HG03521 (cell line): Measurements from ENCODE around the gene LHFPL5.

Source experiments
- ATAC-seq: cut with Tn5 transposase; IDR thresholded peaks from one replicate; pipeline ENCODE4 v1.9.1; 2021; ENCODE audit warnings: mild to moderate bottlenecking, moderate library complexity; ENCODE audit not compliant: unreplicated experiment

LHFPL5 gene

DNA sequence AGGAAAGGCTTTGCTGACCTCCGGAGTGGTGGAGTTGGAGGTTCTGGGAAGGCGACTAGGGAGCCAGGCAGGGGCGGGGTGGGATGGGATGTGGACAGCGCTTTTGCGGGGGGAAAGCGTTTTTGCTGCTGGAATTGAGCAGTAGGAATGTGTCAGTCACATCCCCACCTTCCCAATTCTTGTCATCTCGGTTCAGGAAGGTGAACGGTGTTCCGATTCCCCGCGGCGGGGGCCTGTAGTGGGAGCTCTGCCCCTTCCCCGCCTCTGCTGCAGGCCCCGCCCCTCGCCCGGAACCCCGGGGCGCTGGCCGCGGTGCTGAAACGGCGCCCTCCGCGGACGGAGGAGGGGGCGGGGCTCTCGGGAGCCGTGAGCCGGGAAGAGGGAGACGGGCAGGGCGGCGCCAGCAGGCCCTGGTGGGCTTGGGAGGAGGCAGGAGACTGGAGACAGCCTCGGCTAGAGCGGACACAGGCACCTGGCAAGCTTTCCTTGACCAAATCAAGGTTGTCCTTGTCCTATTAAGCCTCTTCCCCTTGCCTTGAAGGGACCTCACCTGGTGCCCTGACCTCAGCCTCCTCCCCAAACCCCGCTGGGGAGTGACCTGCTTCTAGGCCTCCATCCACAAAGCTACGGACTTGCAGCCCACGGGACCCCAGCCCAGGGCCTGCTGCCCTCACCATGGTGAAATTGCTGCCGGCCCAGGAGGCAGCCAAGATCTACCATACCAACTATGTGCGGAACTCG is at the start of gene LHFPL5:
LHFPL5 (plus strand) TSS at position 357 of the 741 bp plus-strand sequence; CDS start at position 676, 319 bp downstream.
- no peak for ATAC-seq

DNA sequence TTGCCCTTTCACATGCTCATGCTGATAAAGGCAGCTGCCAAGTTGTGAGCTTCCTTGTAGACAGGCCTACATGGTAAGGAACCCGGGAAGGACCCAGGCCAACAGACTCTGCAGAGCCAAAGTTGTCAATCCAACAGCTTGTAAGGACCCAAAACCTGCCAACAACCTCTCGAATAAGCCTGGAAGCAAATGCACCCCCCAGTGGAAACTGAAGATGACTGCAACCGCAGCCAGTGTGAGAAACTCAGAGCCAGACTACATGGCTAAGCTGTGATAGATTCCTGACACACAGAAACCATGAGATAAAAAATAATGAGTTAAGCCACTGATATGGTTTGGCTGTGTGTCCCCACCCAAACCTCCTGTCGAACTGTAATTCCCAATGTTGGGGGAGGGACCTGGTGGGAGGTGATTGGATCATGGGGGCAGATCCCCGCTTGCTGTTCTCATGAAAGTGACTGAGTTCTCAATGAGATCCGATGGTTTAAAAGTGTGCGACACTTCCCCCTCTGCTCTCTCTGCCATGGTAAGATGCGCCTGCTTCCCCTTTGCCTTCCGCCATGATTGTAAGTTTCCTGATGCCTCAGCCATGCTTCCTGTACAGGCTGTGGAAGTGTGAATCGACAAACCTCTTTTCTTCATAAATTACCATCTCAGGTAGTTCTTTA is 47.6 kb upstream of the LHFPL5 start:
- no peak for ATAC-seq

DNA sequence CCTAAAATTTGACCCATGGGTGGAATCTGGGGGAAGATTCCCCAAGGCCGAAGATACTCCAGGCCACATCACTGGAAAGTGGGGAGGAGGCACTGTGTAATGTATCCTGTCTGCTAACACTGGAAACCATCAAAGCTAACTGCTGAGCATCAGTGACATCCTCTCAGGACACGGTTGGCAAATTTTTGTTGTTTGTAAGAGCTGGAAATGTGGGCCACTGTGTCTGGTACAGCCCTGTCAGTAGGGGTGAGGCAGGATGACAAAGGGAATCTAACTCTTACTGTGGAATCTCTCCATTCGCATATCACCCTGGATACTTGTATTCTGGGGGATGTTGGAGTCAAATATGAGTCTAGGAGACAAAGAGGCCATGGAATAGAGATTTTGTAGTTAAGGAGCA is 45.7 kb upstream of the LHFPL5 start:
- no peak for ATAC-seq

DNA sequence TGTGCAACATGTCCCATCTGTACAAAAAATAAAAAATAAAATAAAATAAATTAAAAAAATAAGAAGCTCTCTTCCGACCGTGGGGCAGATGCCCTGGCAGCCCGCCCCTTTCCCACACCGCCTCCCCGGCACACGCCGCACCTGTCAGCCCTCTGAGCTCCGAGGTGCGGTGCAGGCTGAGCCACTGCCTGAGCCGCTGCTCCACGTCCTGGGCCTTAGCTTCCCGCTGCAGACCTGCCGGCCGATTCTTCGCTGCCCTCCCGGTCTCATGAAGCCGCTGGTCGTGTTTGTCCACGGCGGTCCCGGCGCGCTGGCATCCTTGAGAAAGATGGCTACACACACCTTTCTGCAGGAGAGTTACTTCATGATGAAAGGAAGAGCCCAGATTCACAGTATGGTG is 39.4 kb upstream of the LHFPL5 start:
- ATAC-seq = no peak

DNA sequence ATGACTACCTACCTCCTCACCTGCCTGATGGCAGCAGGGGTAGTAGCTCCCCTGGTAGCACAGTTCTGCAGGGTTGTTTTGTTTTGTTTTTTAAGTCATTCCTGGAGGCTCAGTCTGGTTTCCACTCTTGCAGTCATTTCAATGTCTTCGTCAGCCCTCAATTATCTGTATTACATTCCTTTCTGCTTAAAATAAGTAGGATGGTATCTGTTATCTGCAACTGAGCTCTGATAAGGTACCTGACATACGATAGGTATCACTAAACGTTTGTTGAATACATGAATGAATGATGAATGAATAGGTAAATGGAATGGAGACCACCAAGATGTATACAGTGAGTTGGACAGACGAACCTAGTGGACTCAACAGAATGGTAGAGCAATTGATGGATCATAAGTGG is 35.9 kb upstream of the LHFPL5 start:
- ATAC-seq = no peak

DNA sequence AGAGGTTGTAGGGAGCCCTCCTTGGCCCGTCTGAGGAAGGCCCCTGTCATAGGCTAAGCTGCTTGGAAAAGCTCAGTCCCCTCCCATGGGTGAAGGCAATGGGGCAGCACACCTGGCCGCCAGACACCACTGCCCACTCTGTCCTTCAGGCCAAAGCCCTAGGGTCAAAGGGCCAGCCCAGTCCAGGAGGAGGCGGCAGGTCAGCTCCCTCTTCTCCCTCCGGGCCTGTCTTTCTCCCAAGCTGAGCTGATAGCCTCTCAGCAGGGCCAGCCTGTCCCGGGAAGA is 33.9 kb upstream of the LHFPL5 start:
- ATAC-seq = no peak

DNA sequence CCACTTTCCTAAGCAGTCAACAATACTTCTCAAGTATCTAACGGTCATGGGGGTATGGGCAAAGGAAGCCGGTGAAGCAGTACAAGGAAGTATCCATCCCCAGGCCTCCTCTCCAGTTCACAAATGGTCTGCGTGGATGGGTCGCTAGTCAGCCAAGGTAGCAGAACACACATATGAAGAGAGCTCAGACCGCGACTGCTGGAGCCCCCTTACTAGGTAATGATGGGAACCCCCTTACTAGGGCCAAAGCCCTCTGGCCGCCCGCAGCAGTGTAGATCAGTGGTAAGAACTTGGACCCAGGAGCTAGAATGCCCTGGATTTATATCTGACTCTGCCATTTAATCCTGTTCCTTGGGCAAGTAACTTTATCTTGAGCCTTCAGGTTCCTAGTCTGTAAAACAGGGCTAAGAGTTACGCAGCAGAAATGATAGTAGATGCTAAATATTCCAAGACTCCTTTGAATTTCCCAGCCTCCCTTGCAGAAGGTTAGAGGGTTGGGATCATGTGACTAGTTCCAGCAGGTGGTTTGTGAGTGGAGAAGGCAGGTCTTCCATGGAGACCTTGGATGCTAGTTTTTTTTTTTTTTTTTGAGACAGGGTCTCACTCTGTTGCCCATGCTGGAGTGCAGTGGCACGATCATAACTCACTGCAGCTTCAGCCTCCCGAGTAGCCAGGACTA is 30.9 kb upstream of the LHFPL5 start:
- ATAC-seq = no peak

DNA sequence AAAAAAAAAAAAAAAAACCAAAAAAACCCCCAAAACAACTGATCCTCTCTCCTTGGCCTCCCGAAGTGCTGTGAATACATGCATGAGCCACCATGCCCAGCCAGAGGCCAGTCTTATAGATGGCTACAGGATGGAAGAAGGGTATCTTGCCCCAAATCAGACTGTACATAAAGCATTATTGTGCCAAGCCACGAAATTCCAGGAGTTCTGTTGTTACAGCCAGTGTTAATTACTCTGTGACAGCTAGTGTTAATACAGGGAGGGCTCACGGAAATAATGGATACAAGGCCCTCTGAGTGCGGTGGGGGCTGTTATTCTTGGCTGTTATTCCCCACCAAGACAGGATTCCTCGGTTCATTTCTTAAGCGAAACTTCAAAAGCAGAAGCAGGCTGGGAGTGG is 30.1 kb upstream of the LHFPL5 start:
- ATAC-seq = no peak

DNA sequence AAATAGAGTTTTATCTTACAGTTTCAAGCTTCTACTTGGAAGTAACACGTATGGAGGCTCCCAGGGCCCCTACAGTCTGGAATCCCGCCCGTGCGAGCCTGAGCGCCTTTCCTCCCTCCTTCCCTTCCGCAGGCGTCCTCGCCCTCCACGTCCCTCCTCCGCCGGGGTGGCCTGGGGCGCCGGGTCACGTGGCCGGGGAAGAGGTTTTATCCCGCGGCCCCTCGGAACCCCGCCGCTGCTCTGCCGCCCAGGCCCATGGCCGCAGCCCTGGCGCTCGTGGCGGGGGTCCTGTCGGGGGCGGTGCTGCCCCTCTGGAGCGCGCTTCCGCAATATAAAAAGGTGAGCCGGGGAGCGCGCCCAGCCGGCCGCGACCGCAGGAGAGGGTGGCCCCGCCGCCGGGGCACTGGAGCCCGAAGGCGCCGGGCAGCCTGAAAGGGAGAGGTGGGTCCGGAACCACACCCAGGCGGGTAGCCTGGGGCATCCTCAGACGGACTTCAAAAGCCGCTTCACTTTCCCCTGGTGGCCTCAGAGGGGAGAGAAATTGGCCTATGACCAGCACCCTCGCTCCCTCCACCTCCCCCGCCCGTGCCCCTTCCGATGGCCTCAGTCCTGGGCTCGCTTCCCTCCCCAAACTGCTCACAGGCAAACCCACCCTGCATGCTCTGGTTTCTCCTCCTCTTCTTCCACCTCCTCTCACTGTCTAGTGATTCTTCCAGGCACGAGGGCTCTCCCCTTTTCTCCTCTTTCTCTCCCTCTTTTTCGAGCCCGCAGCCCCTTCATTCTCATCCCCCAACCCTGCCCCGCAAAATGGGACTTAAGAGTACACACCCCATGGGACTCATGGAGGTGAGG is 28.6 kb upstream of the LHFPL5 start, which contains the start of gene CLPSL2:
CLPSL2 (plus strand) TSS at position 235 of the 852 bp plus-strand sequence; CDS start at position 256, 21 bp downstream.
- ATAC-seq = no peak

DNA sequence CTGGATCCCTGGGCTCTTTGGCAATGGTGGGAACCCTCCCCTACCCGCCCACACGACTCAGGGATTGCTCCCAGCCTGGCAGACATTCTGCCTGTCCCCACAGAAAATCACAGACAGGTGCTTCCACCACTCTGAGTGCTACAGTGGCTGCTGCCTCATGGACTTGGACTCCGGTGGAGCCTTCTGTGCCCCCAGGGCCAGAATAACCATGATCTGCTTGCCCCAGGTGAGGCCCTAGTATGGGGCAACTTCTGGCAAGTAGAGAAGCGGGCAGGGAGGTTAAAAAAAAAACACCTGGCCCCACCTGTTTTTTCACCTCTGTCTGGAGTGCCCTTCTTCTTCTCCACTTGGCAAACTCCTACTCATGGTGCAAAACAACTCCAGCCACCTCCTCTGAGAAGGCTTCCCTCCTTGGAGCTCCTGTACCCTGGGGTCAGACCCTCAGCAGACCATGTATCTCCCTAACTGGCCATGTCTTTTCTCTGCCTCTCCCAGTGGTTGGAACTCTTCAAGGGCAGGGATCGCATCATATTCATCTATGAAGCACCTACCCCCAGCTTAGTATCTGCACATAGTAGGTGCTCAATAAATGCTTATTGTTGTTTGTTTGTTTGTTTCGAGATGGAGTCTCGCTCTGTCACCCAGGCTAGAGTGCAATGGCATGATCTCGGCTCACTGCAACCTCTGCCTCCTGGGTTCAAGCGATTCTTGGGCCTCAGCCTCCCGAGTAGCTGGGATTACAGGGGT is 27.6 kb upstream of the LHFPL5 start:
- no peak for ATAC-seq

DNA sequence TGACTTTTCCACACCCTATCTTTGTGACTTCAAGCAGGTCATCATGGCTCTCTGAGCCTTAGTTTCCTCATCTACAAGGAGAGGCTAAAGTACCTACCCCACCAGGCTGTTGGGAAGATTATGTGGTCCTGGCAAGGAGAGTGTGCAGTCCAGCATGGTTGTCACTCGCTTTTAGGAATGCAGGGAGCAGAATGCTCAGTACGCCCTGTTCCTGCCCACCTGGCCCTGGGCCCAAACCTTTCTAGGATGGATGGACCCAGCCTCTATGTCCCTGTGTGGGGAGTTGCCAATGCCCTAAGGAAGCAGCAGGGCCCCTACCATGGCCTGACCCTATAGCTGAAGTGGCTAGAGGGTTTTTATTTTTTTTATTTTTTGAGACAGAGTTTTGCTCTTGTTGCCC is 26.7 kb upstream of the LHFPL5 start:
- no peak for ATAC-seq

DNA sequence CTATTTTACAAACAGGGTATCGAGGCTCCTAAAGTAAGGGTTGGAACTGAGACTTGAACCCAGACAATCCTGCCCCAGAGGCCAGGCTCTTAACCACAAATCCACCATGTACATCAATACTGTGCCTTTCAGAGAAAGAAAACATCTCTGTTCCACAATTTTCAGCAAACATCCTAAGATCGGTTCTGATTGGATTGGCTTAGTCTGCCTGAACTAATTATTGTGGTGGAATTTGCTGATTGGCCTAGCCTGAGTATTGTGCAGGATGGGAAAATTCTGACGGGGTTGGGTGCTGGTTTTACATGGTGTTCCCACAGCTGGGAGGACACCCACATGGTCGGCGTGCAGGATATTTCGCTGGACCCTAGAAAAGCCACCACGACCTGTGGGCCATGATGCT is 24.4 kb upstream of the LHFPL5 start, which contains the start of gene CLPSL1:
CLPSL1 (plus strand) TSS at position 301 of the 400 bp plus-strand sequence; CDS start at position 393, 92 bp downstream.
- ATAC-seq = no peak

DNA sequence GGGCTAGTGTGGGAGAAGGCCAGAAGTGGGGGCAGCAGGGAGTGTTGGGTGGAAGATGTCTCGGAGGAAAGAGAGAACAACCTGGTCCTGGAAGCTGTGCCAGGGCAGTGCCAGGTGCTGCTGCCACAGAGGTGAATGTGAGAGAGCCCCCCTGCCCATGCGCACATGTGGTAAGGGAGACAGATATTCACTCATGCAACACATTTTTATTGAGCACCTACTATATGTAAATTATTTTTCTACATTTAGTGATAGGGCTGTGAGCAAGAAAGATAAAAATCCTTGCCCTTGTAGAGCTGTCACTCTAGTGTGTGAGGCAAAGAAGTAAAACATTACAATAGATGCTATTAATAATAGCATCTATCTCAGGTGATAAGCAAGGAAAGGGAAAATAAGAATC is 23.9 kb upstream of the LHFPL5 start:
- no peak for ATAC-seq

DNA sequence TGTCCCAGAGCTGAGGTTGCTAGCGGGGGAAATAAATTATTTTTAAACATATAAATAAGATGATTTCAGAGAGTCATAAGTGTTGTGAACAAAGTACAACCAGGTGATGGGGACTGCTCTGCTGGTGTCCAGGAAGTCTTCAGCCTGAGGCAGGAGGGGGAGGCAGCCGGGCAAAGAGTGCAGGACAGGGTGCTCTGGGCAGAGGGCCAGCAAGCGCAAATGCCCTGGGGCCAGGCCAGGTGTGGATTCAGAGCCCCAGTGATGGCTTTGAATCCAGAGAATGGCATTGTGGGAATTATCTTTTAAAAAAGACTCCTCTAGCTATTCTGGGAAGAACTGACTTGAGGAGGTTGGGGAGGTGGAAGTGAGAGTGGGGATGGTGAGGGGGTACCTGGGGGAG is 22.7 kb upstream of the LHFPL5 start:
- no peak for ATAC-seq

DNA sequence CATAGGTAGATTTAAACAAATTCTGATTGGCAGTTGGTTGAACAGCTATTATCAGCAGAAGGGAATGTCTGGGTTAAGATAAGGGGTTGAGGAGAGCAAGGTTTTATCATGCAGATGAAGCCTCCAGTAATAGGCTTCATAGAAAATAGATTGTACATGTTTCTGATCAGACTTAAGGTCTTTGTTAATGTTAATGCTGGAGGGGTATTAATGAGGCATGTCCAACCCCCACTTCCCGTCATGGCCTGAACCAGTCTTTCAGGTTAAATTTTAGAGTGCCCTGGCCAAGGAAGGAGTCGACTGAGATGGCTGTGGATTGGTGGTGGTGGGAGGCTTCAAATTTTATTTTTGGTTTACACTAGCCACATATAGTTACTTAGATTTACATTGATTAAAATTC is 21.0 kb upstream of the LHFPL5 start:
- no peak for ATAC-seq

DNA sequence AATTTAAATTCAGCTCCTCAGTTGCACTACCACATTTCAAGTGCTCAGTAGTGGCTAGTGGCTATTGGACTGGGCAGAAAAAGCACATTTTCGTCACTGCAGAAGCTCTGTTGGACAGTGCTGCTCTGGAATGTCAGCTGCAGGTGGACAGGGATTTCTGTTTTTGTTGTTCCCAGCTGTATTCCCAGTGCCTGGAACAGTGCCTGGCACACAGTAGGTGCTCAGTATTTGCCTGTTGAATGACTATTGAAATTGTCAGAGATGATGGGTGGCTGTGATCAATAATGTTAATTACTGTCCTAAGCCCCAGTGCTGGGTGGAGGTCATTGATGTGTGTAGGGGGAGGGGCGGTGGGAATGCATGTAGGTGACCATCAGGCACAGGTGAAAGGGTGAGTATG is 18.9 kb upstream of the LHFPL5 start:
- ATAC-seq = no peak

DNA sequence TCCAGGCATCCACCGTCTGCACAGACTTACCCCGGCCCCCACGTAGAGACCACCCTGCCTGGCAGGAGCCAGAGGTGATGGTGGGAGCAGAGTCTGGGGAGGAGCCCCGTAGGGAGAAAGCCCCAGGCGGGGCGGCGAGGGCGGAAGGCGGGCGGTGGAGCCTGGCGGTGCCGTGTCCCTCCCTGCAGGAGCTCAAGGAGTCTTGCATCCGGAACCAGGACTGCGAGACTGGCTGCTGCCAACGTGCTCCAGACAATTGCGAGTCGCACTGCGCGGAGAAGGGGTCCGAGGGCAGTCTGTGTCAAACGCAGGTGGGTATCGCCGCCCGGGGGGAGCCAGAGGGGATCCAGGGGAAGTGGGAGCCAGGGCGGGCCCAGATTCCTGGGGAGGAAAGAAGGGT is 18.3 kb upstream of the LHFPL5 start:
- no peak for ATAC-seq

DNA sequence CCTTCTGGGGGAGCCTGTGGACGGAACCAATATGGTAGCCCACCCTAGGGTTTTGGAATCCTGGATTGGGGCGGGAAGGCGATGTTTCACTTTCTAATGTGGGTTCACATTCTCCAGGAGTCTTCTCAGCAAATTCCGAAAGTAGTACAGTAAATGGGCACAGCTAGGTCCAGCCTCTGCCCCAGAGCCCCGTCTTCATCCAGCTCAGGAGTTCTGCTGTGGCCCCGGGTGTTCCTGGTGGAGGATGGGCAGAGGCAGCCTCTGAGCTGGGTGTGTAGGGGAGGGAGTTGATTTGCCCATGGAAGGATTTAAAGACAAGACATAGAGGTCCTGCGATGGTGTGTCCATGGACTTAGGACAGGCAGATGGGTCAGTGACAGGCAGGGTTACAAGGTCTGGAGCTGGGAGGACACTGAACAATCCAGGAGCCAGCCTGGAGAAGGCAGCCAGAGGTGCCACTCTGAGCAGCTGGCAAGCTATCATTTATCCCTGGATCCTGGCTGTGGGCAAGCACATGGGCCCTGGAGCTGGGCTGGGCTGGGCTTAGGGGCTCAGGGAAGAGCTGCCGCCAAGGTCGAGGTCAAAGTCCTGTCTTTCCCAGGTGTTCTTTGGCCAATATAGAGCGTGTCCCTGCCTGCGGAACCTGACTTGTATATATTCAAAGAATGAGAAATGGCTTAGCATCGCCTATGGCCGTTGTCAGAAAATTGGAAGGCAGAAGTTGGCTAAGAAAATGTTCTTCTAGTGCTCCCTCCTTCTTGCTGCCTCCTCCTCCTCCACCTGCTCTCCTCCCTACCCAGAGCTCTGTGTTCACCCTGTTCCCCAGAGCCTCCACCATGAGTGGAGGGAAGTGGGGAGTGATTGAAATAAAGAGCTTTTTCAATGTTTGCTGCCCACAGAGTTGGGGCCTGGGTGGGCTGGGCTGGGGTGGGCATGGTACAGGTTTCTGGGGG is 17.6 kb upstream of the LHFPL5 start:
- no peak for ATAC-seq

DNA sequence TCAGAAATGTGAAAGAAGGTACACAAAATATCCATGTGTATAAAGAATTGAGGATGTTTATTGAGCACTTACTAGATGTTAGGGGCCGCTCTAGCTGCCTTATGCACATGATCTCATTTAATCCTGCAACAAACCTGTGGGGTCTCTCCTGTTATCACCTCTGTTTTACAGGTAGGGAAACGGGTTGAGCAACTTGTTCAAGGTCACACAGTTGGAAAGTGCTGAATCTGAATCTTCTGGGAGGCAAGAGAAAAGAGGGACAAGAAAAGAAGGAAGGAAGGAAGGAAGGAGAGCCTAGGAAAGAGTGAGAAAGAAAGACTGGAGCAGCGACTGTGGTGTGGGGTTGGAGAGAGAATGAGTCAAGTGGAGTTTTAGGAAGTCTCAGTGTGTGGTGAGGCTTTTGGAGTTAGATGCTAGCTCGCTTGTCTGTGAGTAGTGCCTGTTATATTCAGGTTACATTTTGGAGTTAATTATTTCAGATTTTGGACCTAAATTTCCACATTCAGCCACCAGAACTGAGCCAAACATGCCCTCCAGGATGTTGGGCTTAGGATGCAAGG is 16.6 kb upstream of the LHFPL5 start:
- ATAC-seq = no peak
